D721Med (cell line): ENCODE data around the gene ZNF205.

Experiments used
- DNase-seq: peaks from one replicate; pipeline ENCODE4 v3.0.0; 2011; ENCODE audit warnings: low spot score; ENCODE audit not compliant: insufficient read length
- FAIRE-seq: peaks from 2 replicates; lab custom pipeline; 2011; peaks lifted over from hg19 to GRCh38; lab: Jason Lieb, UNC
- TF ChIP-seq, protein P1 (sequence below): IDR thresholded peaks from 2 replicates; pipeline ENCODE4 v1.5.1; 2012; ENCODE audit warnings: mild to moderate bottlenecking, control low read depth; ENCODE audit not compliant: insufficient read depth; ENCODE audit errors: missing control alignments

The ZNF205 gene

DNA sequence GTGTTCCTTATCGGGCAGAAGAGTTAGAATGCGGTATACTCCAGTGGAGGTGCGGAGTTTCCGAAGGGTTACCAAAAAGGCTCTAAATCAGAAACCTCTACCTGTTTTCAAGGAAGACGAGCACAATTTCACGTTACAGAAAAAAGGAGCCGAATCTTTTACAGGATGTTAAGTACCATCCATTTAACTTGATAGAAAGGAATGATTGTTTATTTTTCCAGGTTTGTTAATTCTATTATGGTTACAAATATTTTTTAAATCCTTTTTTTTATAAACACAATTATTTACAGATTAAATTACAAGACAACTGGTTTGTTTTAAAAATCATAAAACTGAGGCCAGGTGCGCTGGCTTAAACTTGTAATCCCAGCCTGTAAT lies 40.6 kb downstream of the ZNF205 start:
- TF ChIP-seq, protein P1, sequence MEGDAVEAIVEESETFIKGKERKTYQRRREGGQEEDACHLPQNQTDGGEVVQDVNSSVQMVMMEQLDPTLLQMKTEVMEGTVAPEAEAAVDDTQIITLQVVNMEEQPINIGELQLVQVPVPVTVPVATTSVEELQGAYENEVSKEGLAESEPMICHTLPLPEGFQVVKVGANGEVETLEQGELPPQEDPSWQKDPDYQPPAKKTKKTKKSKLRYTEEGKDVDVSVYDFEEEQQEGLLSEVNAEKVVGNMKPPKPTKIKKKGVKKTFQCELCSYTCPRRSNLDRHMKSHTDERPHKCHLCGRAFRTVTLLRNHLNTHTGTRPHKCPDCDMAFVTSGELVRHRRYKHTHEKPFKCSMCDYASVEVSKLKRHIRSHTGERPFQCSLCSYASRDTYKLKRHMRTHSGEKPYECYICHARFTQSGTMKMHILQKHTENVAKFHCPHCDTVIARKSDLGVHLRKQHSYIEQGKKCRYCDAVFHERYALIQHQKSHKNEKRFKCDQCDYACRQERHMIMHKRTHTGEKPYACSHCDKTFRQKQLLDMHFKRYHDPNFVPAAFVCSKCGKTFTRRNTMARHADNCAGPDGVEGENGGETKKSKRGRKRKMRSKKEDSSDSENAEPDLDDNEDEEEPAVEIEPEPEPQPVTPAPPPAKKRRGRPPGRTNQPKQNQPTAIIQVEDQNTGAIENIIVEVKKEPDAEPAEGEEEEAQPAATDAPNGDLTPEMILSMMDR = no peak
- DNase-seq (no peak), FAIRE-seq (no peak)

DNA sequence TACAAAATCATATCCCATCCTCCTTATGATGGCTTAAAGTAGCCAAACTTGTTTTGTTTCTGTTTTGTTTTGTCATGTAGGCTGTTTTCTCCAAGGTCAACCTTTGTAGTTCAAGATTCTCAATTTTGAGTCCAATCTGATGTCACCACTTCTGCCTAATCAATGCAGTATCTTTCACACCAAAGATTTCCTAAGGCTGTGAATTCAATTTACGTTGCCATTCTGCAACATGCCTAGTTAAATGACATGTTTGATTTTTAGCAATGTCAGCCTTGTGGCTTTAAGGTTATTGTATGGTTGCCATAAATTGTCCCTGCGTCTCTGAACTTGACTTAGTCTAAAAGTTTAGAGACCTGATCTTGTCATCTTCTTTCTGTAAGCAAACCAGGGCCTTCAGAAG lies 42.8 kb downstream of the ZNF205 start:
- DNase-seq = no peak
- FAIRE-seq = no peak
- TF ChIP-seq, protein P1 = no peak

DNA sequence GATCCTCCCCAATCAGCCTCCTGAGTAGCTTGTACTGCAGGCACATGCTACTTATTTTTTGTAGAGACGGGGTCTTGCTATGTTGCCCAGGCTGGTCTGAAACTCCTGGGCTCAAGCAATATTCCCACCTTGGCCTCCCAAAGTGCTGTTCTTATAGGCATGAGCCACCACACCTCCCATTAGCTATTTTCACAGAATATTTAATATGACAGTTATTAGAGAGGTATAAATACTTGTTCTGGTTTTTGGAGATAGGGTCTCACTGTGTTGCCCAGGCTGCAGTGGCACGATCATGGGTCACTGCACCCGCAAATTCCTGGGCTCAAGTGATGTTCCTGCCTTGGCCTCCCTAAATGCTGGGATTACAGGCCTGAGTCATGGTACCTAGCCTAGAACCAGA lies 43.6 kb downstream of the ZNF205 start:
- no peak for FAIRE-seq
- DNase-seq = no peak
- TF ChIP-seq, protein P1 = no peak

DNA sequence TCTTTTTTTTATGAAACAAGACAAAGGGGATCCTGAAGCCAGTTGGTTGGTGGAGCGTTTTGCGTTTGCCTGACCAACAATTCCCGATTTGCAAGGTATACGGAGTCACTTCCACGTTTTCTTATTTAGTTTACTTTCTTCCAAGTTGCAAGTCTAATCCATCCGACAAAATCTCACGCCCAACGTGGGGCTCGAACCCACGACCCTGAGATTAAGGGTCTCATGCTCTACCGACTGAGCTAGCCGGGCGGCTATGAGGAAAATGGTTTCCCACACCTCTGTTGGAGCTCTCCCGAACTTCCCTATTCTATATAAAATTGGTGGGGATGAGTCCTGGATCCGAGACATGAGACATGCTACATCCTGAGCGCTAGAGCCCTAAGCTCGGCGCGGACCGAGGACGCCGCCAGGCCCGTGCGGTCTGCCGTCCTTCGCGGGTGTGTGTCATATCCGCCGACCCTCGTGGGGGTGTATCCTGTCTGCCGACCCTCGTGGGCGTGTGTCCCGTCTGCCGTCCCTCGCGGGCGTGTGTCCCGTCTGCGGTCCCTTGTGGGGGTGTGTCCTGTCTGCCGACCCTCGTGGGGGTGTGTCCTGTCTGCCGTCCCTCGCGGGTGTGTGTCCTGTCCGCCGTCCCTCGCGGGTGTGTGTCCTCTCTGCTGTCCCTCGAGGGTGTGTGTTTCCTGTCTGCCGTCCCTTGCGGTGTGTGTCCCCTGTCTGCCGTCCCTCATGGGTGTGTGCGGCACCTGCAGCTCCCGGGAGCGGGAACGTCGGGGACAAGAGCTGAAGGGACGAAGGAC lies 45.0 kb downstream of the ZNF205 start:
- no peak for DNase-seq
- TF ChIP-seq, protein P1 = no peak
- FAIRE-seq = no peak

DNA sequence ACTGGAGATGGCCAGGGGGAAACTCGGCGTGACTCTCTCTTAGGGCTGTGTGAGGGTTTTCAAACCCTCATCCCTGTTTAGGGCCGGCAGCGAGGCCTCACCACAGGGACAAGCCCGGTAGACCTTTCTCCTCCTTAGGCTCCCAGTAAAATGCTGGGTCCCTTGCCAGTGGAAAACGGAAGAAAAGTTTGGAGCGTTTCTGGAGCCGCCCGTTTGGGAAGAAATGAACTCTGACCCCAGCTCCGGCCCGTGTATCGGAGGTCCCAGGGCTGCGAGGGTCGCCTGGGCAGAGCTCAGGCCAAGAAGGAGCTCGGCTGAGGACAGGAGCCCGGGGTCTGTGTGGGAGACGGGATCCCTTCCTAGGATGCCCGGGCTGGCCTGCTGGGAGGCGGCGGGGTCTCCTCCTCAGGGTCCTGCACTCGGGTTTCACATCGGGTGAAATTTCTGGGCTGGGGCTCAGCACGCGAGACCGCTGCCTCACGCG lies 45.7 kb downstream of the ZNF205 start:
- TF ChIP-seq, protein P1 = no peak
- FAIRE-seq (no peak), DNase-seq (no peak)

DNA sequence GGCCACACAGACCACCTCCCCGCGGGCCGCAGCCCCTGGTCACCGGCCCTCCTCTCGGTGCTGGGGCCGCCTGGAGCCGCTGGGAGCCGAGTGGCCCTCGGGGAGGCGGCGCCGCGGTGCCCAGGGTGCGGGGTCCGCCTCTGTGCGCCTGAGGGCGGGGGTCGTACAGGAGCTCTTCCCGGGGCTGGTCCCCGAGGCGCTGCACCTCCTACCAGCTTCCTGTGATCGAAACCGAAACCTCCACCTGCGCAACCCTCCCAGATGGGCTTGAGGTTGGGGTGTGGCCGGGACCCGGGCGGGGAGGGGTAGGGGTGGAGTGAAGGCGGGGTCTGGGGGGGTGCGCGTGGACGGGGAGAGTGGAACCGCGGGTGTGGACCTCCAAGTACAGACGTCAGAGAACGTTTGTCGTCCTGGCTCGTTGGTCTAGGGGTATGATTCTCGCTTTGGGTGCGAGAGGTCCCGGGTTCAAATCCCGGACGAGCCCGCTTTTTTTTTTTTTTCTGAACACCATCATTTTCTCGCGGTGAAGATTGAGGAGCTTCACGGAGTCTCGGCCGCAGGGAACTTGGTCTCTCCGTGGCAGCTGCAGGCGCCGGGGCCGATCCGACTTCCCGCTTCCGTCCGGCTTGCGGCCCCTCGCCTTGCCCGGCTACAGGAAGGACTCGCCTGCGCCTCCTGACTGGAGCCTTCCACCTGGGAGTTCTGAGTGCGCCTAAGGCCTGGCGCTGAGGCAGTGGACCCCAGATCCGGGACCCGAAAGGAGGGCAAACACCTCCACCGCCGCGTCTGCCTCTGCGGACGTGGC lies 46.3 kb downstream of the ZNF205 start:
- FAIRE-seq (no peak), DNase-seq (peak; percentile 88)
- TF ChIP-seq, protein P1 = no peak
